Activated CD4-positive, alpha-beta T cell treated with anti-CD3 and anti-CD28 coated beads, Interleukin-2, amount 50 U/mL, for 24 hours (primary cell): ENCODE measurements around the gene MIX23.

Experiments used
- DNase-seq, 2 donors: peaks; one replicate each; pipeline ENCODE4 v3.0.0-alpha.2; 2020; ENCODE audit warnings: low read depth in 1 of 2, low spot score in 1 of 2

Gene MIX23

DNA sequence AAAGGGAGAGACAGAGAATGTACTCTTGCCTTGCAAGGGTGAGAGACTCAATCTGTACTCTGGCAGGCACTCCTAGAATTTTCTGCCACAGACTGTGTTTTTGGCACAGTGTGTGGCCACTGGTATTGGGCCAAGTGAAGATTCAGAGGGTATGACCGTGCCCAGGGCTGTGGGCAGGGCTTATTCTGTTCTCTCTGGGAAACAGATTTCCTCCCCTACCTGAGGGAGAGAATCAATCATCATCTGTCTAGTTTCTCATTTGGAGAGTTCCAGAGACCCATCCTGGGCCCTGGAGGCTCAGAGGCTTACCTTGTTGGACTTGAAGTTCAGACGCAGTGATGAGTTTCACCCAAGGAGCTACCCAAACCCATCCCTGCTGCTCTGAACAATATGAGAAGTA lies 29.8 kb downstream of the MIX23 start:
- no peak for DNase-seq

DNA sequence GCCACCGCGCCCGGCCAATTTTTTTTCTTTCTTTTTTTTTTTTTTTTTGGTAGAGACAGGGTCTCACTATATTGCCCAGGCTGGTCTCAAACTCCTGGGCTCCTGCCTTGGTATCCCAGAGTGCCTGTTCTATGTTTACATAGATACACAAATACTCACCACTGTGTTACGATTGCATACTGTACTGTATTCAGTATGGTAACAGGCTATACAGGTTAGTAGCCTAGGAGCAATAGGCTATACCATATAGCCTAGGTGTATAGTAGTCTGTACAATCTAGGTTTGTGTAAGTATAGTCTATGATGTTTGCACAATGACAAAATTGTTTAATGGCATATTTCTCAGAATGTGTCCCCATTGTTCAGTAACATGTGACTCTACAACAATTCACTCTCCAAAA lies 31.4 kb downstream of the MIX23 start:
- DNase-seq: no peak

DNA sequence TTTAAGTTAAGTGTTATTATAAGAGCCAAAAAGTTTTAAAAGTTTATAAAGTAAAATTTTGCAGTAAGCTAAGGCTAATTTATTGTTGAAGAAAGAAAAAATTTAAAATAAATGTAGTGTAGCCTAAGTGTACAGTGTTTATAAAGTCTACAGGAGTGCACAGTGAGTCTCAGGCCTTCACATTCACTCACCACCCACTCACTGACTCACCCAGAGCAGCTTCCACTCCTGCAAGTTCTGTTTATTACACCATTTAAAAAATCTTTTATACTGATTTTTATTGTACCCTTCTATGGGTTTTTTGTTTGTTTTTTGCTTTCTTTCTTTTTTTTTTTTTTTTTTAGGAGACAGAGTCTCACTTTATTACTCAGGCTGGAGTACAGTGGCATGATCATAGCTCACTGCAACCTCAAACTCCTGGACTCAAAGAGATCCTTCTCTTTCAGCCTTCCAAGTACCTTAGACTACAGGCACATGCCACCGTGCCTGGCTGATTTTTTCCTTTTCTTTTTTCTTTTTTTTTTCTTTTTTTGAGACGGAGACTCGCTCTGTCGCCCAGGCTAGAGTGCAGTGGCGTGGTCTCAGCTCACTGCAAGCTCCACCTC lies 32.1 kb downstream of the MIX23 start:
- no peak for DNase-seq

DNA sequence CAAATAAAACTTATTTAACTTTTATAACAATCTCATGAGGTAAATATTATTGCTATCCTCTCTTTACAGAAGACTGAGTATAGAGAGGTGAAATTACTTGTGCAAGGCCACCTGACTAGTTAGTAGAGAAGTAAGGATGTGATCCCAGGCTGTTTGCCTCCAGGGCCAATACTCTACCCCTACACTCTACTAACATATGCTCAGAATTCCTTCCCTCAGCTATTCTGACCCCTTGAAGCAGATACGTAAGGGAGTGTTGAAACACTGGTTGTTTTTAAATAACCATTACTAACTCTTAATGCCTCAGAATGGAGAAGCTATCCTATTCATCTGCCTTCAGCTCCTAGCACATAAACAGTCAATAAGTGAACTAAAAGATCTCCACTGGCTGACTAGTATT lies 33.9 kb downstream of the MIX23 start:
- DNase-seq: no peak

DNA sequence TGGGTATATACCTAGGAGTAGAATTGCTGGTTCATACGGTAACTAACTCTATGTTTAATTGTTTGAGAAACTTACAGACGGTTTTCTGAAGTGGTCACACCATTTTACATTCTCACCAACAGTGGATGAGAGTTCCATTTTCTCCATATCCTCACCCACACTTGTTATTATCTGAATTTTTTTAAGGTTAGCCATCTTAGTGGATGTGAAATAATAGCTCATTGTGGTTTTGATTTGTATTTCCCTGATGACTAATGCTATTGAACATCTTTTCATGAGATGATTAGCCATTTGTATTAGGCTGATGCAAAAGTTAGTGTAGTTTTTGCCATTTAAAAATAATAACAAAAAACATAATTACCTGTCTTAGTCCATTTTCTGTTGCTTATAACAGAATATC lies 39.4 kb downstream of the MIX23 start:
- DNase-seq: no peak

DNA sequence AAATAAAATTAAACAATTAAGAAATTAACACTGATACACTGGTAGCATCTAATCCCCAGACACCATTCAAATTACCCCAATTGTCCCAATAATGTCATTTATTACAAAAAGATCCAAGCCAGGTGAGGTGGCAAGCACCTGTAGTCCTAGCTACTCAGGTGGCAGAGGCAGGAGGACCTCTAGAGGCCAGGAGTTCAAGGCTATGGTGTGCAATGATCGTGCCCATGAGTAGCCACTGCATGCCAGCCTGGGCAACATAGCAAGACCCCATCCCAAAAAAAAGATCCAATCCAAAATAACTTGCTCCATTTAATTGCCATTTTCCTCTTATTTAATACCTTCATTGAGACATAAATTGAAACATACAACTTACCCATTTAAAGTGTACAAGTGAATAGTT lies 40.2 kb downstream of the MIX23 start:
- no peak for DNase-seq

DNA sequence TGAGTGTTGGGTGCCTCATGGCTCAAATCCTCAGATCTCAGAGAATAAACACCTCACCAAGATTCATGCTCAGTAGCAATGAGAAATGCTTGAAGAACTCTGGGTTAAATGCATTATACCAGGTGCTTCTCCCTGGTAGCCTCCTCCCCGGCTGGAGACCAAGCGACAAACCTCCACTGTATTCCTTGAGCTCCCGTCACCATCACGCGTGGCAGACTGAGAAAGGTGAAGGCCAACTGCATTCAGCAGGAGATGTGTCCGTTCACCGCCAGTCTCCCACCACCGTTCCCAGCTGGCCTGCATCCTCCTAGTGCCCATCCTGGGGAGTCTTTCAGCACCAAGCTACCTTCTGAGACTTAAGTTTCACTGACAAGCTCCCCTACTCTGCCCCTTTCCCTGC lies 50.5 kb downstream of the MIX23 start:
- no peak for DNase-seq

DNA sequence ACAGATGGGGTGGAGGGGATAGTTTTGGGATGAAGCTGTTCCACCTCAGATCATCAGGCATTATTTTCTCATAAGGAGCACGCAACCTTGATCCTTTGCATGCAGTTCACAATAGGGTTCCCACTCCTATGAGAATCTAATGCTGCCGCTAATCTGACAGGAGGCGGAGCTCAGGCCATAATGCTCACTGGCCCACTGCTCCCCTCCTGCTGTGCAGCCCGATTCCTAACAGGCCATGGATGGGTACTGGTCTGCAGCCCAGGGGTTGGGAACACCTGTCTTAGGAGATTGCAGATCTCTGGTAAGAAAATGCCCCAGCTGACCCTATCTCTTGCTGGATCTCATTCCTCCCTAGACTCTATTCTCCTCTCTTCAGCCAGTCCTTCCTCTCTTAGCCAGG lies 51.1 kb downstream of the MIX23 start:
- no peak for DNase-seq

DNA sequence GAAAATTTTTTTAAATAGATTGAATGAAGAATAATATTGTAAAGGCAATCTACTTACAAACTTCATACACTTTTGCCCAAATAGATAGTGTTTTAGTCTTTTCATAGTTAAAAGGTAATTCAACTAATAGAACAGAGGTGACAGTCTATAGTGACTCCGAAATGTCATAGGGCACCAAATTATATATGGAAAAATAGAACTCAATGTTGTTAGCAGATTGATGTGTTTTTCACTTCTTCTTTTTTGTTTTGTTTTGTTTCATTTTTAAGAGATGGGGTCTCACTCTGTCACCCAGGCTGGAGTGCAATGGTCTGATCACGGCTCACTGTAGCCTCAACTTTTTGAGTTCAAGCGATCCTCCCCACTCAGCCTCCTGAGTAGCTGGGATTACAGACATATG lies 57.3 kb downstream of the MIX23 start:
- DNase-seq: no peak

DNA sequence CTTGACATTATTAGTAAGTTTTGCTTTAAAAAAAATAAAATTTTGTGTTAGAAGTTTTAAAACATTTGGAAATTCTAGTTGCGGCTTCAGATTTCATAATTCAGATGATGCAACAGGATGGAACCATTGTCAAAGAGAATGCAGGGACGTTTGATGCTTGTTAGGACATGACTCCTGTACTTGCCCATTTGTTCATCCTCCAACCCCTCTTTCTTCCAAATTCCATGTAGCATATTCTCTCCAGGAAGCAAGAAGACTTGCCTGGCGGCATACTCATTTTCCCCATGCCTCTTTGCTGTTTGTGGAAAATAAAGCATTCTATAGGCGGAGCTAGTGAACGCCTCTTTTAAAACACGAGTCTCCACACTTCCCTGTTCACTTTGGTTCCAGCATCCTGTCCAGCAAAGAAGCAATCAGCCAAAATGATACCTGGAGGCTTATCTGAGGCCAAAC lies 58.1 kb downstream of the MIX23 start, which contains the start of gene CSTA:
CSTA (plus strand) TSS at position 378 of the 453 bp plus-strand sequence; CDS start at position 423, 45 bp downstream.
- DNase-seq: no peak

DNA sequence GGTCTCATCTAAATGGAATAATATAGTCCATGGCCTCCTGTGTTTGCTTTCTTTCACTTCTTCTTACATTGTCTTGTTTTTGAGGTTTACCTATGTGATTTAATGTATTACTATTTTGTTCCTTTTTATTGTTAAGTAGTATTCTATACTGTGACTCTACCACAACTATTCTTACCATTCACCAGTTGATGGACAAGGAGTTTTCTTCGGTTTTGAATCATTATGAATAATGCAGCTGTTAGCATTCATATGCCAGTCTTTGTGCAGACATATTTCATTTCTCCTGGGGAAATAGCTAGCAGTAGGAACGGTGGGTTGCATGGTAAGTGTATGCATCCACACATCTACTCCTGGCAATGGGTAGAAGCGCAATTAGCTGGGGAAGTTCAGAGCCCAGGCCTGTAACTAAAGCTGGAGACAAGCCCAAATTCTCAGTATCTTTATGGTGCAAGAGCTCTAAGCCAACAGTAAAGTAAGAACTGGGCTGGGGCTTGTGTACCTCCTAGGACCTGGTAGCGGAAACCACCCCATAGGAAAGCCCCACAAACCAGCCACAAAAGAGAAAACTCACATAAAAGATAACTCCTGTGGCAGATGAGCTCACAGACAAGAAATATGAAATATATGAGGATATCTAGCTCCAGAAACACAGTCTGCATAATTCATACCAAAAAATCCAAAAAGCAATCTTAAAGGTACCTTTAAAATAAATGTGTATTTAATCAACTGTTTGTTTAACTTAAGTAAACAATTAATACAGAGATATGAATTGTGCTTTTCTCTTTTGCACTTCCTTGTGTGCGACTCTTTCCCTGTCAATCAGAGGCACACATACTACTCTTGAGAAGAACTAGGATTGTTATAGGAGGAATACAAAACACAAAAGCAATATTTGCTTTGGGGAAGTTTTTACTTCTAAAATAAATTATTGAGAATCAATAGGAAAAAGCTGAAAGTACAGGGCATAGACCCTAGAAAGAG lies 60.6 kb downstream of the MIX23 start:
- DNase-seq: no peak

DNA sequence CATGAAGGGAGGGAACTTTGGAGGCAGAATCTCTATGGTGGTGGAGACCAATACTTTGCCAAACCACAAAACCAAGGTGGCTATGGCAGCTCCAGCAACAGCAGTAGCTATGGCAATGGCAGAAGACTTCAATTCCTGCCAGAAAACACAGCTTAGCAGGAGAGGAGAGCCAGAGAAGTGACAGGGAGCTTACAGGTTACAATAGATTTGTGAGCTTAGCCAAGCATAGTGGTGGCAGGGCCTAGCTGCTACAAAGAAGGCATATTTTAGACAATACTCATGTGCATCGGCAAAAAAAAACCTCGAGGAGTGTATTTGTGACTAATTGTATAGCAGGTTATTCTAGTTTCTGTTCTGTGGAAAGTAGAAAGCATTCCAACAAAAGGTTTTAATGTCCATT lies 64.4 kb downstream of the MIX23 start:
- DNase-seq: no peak

DNA sequence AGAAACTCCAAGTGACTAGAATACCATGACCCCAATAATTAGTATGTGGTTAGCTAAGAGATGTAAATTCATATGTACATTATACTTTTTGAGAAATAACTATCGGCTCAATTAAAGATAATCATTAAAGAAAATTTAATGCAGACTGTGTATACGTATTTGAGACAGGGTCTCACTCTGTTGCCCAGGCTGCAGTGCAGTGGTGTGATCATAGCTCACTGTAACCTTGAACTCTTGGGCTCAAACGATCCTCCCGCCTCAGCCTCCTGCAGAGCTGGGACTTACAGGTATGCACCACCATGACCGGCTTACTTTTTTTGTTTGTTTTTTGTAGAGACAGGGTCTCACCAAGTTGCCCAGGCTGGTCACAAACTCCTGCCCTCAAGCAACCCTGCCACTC lies 66.7 kb downstream of the MIX23 start:
- DNase-seq: no peak

DNA sequence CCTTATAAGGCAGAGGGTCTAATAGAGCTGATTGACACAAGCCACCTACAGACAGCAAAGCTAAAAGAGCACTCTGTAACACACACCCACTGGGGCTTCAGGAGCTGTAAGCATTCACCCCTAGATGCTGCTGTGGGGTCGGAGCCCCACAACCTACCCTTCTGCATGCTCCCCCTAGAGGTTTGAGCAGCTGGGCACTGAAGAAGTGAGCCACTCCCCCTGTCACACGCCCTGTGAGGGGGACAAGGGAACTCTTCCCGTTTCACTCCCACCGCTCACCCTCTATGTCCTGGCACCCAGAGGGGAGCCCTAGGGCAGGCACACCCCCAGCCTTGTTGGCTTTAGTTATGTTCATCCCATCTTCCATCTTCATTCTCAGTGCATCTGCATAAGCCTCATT lies 67.4 kb downstream of the MIX23 start:
- DNase-seq: no peak

DNA sequence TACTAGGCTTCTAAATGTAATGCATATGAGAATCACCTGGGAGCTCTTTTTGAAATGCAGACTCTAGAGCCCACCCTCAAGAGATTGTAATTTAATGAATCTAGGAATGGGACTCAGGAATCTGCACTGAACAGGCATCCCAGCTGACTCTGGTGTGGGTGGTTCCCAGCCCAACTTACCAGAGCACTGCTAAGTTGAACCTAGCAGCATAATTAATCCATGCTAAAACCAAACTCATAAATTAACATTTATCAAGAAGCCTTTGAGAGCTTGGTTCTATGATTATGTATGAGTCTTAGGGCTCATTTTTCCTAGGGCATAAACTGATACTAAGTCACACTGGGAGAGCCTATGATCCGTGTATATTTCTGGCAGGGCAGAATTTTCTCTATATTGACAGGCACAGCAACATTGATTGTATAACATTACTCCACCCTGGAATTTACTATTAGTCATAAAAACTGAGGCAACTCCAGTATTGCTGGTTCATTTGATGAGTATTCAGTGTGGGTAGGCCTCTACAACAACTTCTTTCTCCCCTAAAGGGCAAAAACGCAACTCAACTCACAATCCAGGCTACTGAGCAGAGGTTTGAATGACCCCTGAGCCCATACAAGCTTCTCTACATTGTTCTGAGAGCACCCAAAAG lies 68.7 kb downstream of the MIX23 start:
- no peak for DNase-seq

DNA sequence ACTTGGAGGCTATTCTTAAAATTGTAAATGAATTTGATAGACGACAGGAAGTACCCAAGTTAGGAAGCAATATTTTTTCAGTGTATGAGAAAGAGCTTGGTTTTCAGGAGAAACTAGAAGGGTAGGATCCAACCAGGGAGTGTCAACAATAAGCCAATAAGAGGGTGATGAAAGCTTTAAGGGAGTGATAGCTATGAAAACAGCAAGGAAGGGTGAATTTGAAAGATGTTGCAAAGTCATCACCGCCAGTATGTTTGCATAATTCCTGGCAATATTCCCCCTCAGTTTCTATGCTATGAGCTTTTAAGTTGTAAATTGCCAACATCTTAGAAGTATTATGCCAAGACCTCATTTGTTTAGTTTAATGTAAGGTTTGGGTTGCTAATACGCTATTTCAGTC lies 69.8 kb downstream of the MIX23 start:
- DNase-seq: no peak

DNA sequence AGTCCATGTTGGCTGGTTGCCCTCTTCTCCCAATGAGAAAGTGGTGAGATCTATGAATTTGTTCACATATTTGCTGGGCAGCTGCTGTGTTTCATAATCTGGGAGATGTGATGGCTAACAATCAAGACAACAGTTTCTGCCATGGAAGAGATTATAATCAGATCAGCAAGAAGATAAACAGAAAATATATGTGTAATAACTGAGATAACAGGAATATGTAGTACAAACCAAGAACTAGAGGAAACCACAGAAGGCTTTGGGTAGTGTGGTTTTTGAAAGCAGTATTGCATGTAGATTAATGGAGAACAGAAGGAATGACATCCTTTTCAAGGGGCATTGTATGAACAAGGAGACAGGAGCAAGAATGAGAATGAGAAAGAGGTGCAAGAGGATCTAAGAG lies 70.2 kb downstream of the MIX23 start:
- no peak for DNase-seq

DNA sequence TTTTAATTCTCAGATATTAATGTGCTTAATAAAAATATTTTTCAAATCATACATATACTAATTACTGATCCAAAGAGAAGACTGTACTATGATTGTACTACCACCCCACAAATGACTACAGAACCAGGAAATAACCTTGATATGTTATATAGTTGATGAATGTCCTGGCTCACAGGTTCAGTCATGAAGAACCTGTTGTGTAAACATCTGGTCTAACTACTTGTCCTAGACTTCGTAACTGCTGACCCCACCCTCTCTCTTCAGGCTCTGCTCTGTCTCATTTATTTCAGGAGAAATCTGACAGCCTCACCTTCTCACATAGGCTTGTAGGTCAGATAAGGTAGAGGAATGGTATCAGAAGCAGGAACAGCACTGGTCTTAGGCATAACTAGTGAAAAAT lies 72.7 kb downstream of the MIX23 start:
- DNase-seq: no peak
